Hippocampal formation (tissue), 2 donors: ENCODE measurements around the gene TMEM86B.
"Not testable (repeated sequence)": the region's sequence is repeated elsewhere in the genome, so short reads cannot be mapped to it uniquely, and the experiment has no call there.

Experiments used
- DNase-seq, 2 donors: peaks; one replicate each; lab custom pipeline; 2025; lab: John Stamatoyannopoulos, UW

The TMEM86B gene

GRCh38 chr19:55220525-55220924 is 8.0 kb downstream of the TMEM86B start:
- no peak for DNase-seq

GRCh38 chr19:55216461-55217198 is 11.9 kb downstream of the TMEM86B start:
- peak; percentile 54 to 78 for DNase-seq

GRCh38 chr19:55213547-55213946 is 15.0 kb downstream of the TMEM86B start:
- DNase-seq: no peak

GRCh38 chr19:55212447-55212846 is 16.1 kb downstream of the TMEM86B start:
- no peak for DNase-seq

- no peak for DNase-seq
These were observed 18.7 kb downstream of the TMEM86B start for GRCh38 chr19:55209693-55210472.

- DNase-seq: no peak
These were observed 19.5 kb downstream of the TMEM86B start, which contains the start of gene PTPRH for GRCh38 chr19:55208880-55209692. Gene PTPRH (minus strand): TSS chr19:55209501. CDS start chr19:55209433, 68 bp downstream.

- peak in 1 of 2 donors; percentile 33 for DNase-seq
These were observed 21.7 kb downstream of the TMEM86B start for GRCh38 chr19:55206664-55207500.

GRCh38 chr19:55202199-55202598 is 26.4 kb downstream of the TMEM86B start:
- not testable (repeated sequence) for DNase-seq

GRCh38 chr19:55199620-55200204 is 28.9 kb downstream of the TMEM86B start:
- DNase-seq: no peak

GRCh38 chr19:55198651-55199050 is 29.9 kb downstream of the TMEM86B start:
- no peak for DNase-seq

- DNase-seq: no peak
These were observed 31.0 kb downstream of the TMEM86B start for GRCh38 chr19:55197528-55197927.

GRCh38 chr19:55196803-55197202 is 31.8 kb downstream of the TMEM86B start:
- no peak for DNase-seq

- DNase-seq: peak in 1 of 2 donors; percentile 28
These were observed 35.1 kb downstream of the TMEM86B start for GRCh38 chr19:55193481-55193880.

- DNase-seq: peak in 1 of 2 donors; percentile 19
These were observed 39.1 kb downstream of the TMEM86B start for GRCh38 chr19:55189403-55189835.

- no peak for DNase-seq
These were observed 39.9 kb downstream of the TMEM86B start for GRCh38 chr19:55188625-55189024.

- DNase-seq: no peak
These were observed 42.5 kb downstream of the TMEM86B start for GRCh38 chr19:55186080-55186479.

GRCh38 chr19:55181740-55182139 is 46.8 kb downstream of the TMEM86B start:
- no peak for DNase-seq

- no peak for DNase-seq
These were observed 48.7 kb downstream of the TMEM86B start, which contains the start of gene SYT5 for GRCh38 chr19:55179606-55180484. Gene SYT5 (minus strand): TSS chr19:55180289. CDS start chr19:55179041, 1,248 bp downstream.

- peak; percentile 81 to 83 for DNase-seq
These were observed 49.6 kb downstream of the TMEM86B start for GRCh38 chr19:55178781-55179599.
